IMR-90 (cell line): ENCODE measurements around the gene ASXL1. TPM values are rescaled to one million over a fixed set of nuclear protein-coding genes. Genes with fewer than 3 reads are reported as not detected.

Experiments used
- ATAC-seq: fragments of 200-7000 bp; cut with Tn5 transposase; 2 replicates; pipeline ENCODE4 v1.9.1; 2020; ENCODE audit warnings: low read depth, mild to moderate bottlenecking, moderate library complexity
- BruUV-seq: library from RNA; stranded (reverse); fragments of 400-500 nt; replicated peaks from 2 replicates; lab custom pipeline; 2021; lab: Mats Ljungman, UMichigan
- CTCF ChIA-PET: fragments of 300-600 bp; formaldehyde crosslinking; extraction: SDS; loops from one replicate; lab custom pipeline; 2021; ENCODE audit warnings: antibody characterized with exemption; lab: Yijun Ruan, JAX
- POLR2A ChIA-PET: fragments of 300-600 bp; sonication (Branson Sonifier 250); formaldehyde crosslinking; loops from one replicate; lab custom pipeline; 2022; ENCODE audit warnings: antibody characterized with exemption; ENCODE audit not compliant: unreplicated experiment; lab: Charles Lee
- DNase-seq: peaks from one replicate; pipeline ENCODE4 v3.0.0; 2013
- H2AFZ ChIP-seq: replicated peaks from 2 replicates; pipeline ENCODE3; 2013; ENCODE audit warnings: low read length, mild to moderate bottlenecking; ENCODE audit not compliant: poor library complexity
- H2AK5ac ChIP-seq: 2 replicates; pipeline ENCODE4 v1.6.1; 2013; ENCODE audit warnings: low read depth, low read length, inconsistent platforms
- H2AK9ac ChIP-seq: replicated peaks from 2 replicates; pipeline ENCODE3; 2013; ENCODE audit warnings: mild to moderate bottlenecking, low read depth, low read length, moderate library complexity; ENCODE audit not compliant: poor library complexity
- H2BK120ac ChIP-seq: 2 replicates; pipeline ENCODE4 v1.6.1; 2013; ENCODE audit warnings: low read depth, low read length, inconsistent platforms
- H2BK15ac ChIP-seq: 3 replicates; pipeline ENCODE4 v1.6.1; 2013; ENCODE audit warnings: low read depth, low read length, inconsistent platforms
- H2BK20ac ChIP-seq: 2 replicates; pipeline ENCODE4 v1.6.1; 2013; ENCODE audit warnings: low read depth, mild to moderate bottlenecking, inconsistent platforms, low read length, moderate library complexity
- H2BK5ac ChIP-seq: 2 replicates; pipeline ENCODE4 v1.6.1; 2013; ENCODE audit warnings: mild to moderate bottlenecking, low read depth, low read length, inconsistent platforms; ENCODE audit not compliant: poor library complexity, severe bottlenecking
- H3K14ac ChIP-seq: replicated peaks from 2 replicates; pipeline ENCODE4 v1.6.1; 2013; ENCODE audit warnings: low read depth, low read length, inconsistent platforms
- H3K18ac ChIP-seq: 2 replicates; pipeline ENCODE4 v1.6.1; 2013; ENCODE audit warnings: low read depth, low read length, control low read depth
- H3K23ac ChIP-seq: 2 replicates; pipeline ENCODE4 v1.6.1; 2013; ENCODE audit warnings: low read depth, low read length, inconsistent platforms
- H3K27ac ChIP-seq: 2 replicates; pipeline ENCODE4 v1.5.1; 2013; ENCODE audit warnings: mild to moderate bottlenecking, control low read depth, low read length; ENCODE audit not compliant: insufficient read depth
- H3K27me3 ChIP-seq: 2 replicates; pipeline ENCODE4 v1.6.1; 2013; ENCODE audit warnings: low read length; ENCODE audit not compliant: control insufficient read depth, insufficient read depth
- H3K36me3 ChIP-seq: 2 replicates; pipeline ENCODE4 v1.6.1; 2013; ENCODE audit warnings: low read length, mixed read lengths; ENCODE audit not compliant: control insufficient read depth, insufficient read depth
- H3K4ac ChIP-seq: 2 replicates; pipeline ENCODE4 v1.6.1; 2013; ENCODE audit warnings: low read depth, low read length, inconsistent platforms
- H3K4me1 ChIP-seq: 2 replicates; pipeline ENCODE4 v1.6.1; 2013; ENCODE audit warnings: low read length, mixed read lengths; ENCODE audit not compliant: control insufficient read depth, insufficient read depth
- H3K4me2 ChIP-seq: 2 replicates; pipeline ENCODE4 v1.6.1; 2013; ENCODE audit warnings: low read depth, mild to moderate bottlenecking, control low read depth, low read length, moderate library complexity
- H3K4me3 ChIP-seq: 2 replicates; pipeline ENCODE4 v1.5.1; 2013; ENCODE audit warnings: low read depth, mild to moderate bottlenecking, control low read depth, low read length, moderate library complexity; ENCODE audit not compliant: insufficient read depth
- H3K56ac ChIP-seq: 2 replicates; pipeline ENCODE4 v1.6.1; 2013; ENCODE audit warnings: low read length, inconsistent platforms; ENCODE audit not compliant: insufficient read depth; ENCODE audit errors: extremely low read depth
- H3K79me1 ChIP-seq, 2 experiments: 2 replicates each; pipeline ENCODE4 v1.6.1; 2013; ENCODE audit warnings: low read length in 2 of 2, inconsistent platforms in 1 of 2, low read depth in 1 of 2
- H3K9ac ChIP-seq: 2 replicates; pipeline ENCODE4 v1.6.1; 2013; ENCODE audit warnings: low read depth, low read length, control low read depth
- H3K9me1 ChIP-seq: 2 replicates; pipeline ENCODE4 v1.6.1; 2013; ENCODE audit warnings: low read length, inconsistent platforms; ENCODE audit not compliant: insufficient read depth
- H3K9me3 ChIP-seq: 2 replicates; pipeline ENCODE4 v1.6.1; 2013; ENCODE audit warnings: low read length; ENCODE audit not compliant: control insufficient read depth, insufficient read depth
- H4K20me1 ChIP-seq: 2 replicates; pipeline ENCODE4 v1.6.1; 2013; ENCODE audit warnings: low read length, inconsistent platforms; ENCODE audit not compliant: insufficient read depth
- H4K5ac ChIP-seq: 2 replicates; pipeline ENCODE4 v1.6.1; 2013; ENCODE audit warnings: mild to moderate bottlenecking, low read depth, low read length, control low read depth
- H4K8ac ChIP-seq, 2 experiments: 2 replicates each; pipeline ENCODE4 v1.6.1; 2013; ENCODE audit warnings: low read depth in 2 of 2, low read length in 2 of 2, control low read depth in 1 of 2, inconsistent platforms in 1 of 2
- H4K91ac ChIP-seq: 2 replicates; pipeline ENCODE4 v1.6.1; 2013; ENCODE audit warnings: low read depth, low read length, inconsistent platforms; ENCODE audit not compliant: insufficient read depth
- CEBPB ChIP-seq: IDR thresholded peaks from 2 replicates; pipeline ENCODE4 v1.6.1; 2012; ENCODE audit warnings: low read depth, low read length, improper control_type of control experiment
- CTCF ChIP-seq: conservative IDR thresholded peaks from 2 replicates; pipeline ENCODE4 v1.5.1; 2012; ENCODE audit warnings: mild to moderate bottlenecking, low read depth, low read length, improper control_type of control experiment
- ELK1 ChIP-seq: fragments of 150-350 bp; IDR thresholded peaks from 2 replicates; pipeline ENCODE4 v1.6.1; 2016; ENCODE audit warnings: low read depth, mild to moderate bottlenecking, low read length, moderate library complexity, borderline replicate concordance
- FOS ChIP-seq: fragments of 150-350 bp; IDR thresholded peaks from 2 replicates; pipeline ENCODE4 v1.6.1; 2016; ENCODE audit warnings: low read depth, low read length
- MAFK ChIP-seq: IDR thresholded peaks from 2 replicates; pipeline ENCODE4 v1.6.1; 2012; ENCODE audit warnings: low read depth, low read length, improper control_type of control experiment
- MAZ ChIP-seq: IDR thresholded peaks from 2 replicates; pipeline ENCODE4 v1.6.1; 2012; ENCODE audit warnings: low read depth, mild to moderate bottlenecking, low read length, improper control_type of control experiment, moderate library complexity, borderline replicate concordance
- MXI1 ChIP-seq: IDR thresholded peaks from 2 replicates; pipeline ENCODE4 v1.6.1; 2012; ENCODE audit warnings: low read depth, mild to moderate bottlenecking, low read length, moderate library complexity, borderline replicate concordance
- POLR2A ChIP-seq: IDR thresholded peaks from 2 replicates; pipeline ENCODE4 v1.6.1; 2012; ENCODE audit warnings: mild to moderate bottlenecking, low read depth, low read length
- RAD21 ChIP-seq: IDR thresholded peaks from 2 replicates; pipeline ENCODE4 v1.6.1; 2012; ENCODE audit warnings: low read length, improper control_type of control experiment
- RCOR1 ChIP-seq: IDR thresholded peaks from 2 replicates; pipeline ENCODE4 v1.6.1; 2012; ENCODE audit warnings: mild to moderate bottlenecking, low read length, improper control_type of control experiment; ENCODE audit not compliant: insufficient replicate concordance
- SMC3 ChIP-seq: fragments of 150-350 bp; IDR thresholded peaks from 2 replicates; pipeline ENCODE4 v1.6.1; 2016; ENCODE audit warnings: low read depth, mild to moderate bottlenecking, antibody characterized with exemption, low read length, moderate library complexity
- USF2 ChIP-seq: fragments of 150-350 bp; IDR thresholded peaks from 2 replicates; pipeline ENCODE4 v1.6.1; 2017; ENCODE audit warnings: mild to moderate bottlenecking, antibody characterized with exemption, low read length, low read depth
- WGBS, 2 experiments: methylation state at CpG; one replicate each; pipeline versions ENCODE4 v1.1.5 to v1.1.7; 2013; ENCODE audit warnings: missing lambda C conversion rate in 2 of 2; ENCODE audit not compliant: insufficient read length in 1 of 2; ENCODE audit errors: extremely low coverage in 2 of 2; 5-methylcytosine and 5-hydroxymethylcytosine counted together
- dilution Hi-C: fragments of 300-500 bp; cut with HindIII; formaldehyde crosslinking; loops from one replicate; pipeline ENCODE4 v1.14.3; 2018; ENCODE audit warnings: low sequenced_read_pairs; ENCODE audit not compliant: unreplicated experiment
- in situ Hi-C: fragments of 300-500 bp; cut with MboI; formaldehyde crosslinking; loops from 3 replicates; pipeline ENCODE4 v1.14.3; 2019; ENCODE audit warnings: low sequenced_read_pairs, inconsistent platforms, mixed read lengths
- intact Hi-C: fragments of 100-400 bp; cut with micrococcal nuclease; formaldehyde crosslinking; loops from 2 replicates; pipeline ENCODE4 v1.10.0; 2022
- polyA plus RNA-seq, 3 experiments: library from polyadenylated mRNA; depleted of rRNA; stranded (reverse); fragments of >200 nt; gene quantifications; 2 replicates each; pipeline ENCODE4 v1.2.3, GENCODE V29; 2012; ENCODE audit warnings: low replicate concordance in 1 of 3
- total RNA-seq: library from RNA; depleted of rRNA; stranded (reverse); fragments of >200 nt; gene quantifications from 2 replicates; pipeline ENCODE4 v1.2.3, GENCODE V29; 2012

The ASXL1 gene
- total and polyA plus RNA-seq, 2 of the 4 experiments (the other 2 are of a cell fraction), result 29.9 to 37.1 TPM

- TF ChIP-seq ELK1, result no peak
These were observed 81.2 kb downstream of the ASXL1 start (continued) for GRCh38 chr20:32439132-32439829.

GRCh38 chr20:32440069-32440757 is 82.1 kb downstream of the ASXL1 start:
- H4K20me1 ChIP-seq, result peaks cover 66% of the 10 kb centered on the region
- no TSS peak for BruUV-seq
- no peak overlapping the region for H3K18ac ChIP-seq
- peaks cover 9% of the 10 kb centered on the region for H3K4me1 ChIP-seq
- H3K9me1 ChIP-seq, result peaks cover 45% of the 10 kb centered on the region
- 0 out of 2 replicates have a peak overlapping the region, but pooled peaks have one; percentile 2 for H2AK5ac ChIP-seq
- H3K23ac ChIP-seq, result no peak overlapping the region
- no peak overlapping the region for H3K9ac ChIP-seq
- H3K4ac ChIP-seq, result no peak overlapping the region
- H2AFZ ChIP-seq, result no peak overlapping the region
- in situ Hi-C loops, result no loop called here
- no peak overlapping the region for H3K4me2 ChIP-seq
- no CpG with 5 or more reads among the region's 6 CpGs for WGBS, 2 experiments
- H3K27me3 ChIP-seq, result no peaks in the 10 kb centered on the region
- peaks cover 59% of the 10 kb centered on the region for H3K36me3 ChIP-seq
- H3K9me3 ChIP-seq, result no peaks in the 10 kb centered on the region
- ATAC-seq (no peak), DNase-seq (no peak)
- intact Hi-C loops, result no loop called here
- no peak overlapping the region for H3K56ac ChIP-seq
- no peak overlapping the region for H2BK15ac ChIP-seq
- H2BK20ac ChIP-seq, result no peak overlapping the region
- ChIA-PET CTCF (interaction anchor here (1.2 kb wide), 1 partner anchor 29 kb away, joined by 3 read pairs; no protein-coding TSS in a partner anchor), POLR2A (no interaction called here)
- dilution Hi-C loops, result no loop called here
- no peak overlapping the region for H4K8ac ChIP-seq
- no peak overlapping the region for H3K14ac ChIP-seq
- no peak overlapping the region for H3K4me3 ChIP-seq
- H3K79me1 ChIP-seq, result peaks cover 36 to 91% of the 10 kb centered on the region in 2 experiments; a peak in 3 of 4 replicates
- H2BK5ac ChIP-seq, result no peak overlapping the region
- no peak overlapping the region for H4K91ac ChIP-seq
- no peak overlapping the region for H2AK9ac ChIP-seq
- no peak overlapping the region for H4K5ac ChIP-seq
- no peak overlapping the region for H3K27ac ChIP-seq
- H2BK120ac ChIP-seq, result no peak overlapping the region
- TF ChIP-seq RCOR1 (no peak), MXI1 (no peak), POLR2A (no peak), MAZ (no peak), CTCF (no peak), CEBPB (no peak), FOS (no peak), MAFK (no peak), SMC3 (no peak), RAD21 (no peak), USF2 (no peak)
